Kidney epithelial cell (primary cell): ENCODE data around the gene GJA4. TPM values are rescaled to one million over a fixed set of nuclear protein-coding genes. Genes with fewer than 3 reads are reported as not detected.

Experiments used
- DNase-seq: peaks from one replicate; pipeline ENCODE4 v3.0.0-alpha.2; 2010; ENCODE audit warnings: low read depth
- H3K27me3 ChIP-seq: 2 replicates; pipeline ENCODE4 v1.6.0; 2011; ENCODE audit warnings: low read length; ENCODE audit not compliant: control insufficient read depth, insufficient read depth
- H3K36me3 ChIP-seq: 2 replicates; pipeline ENCODE4 v1.5.1; 2011; ENCODE audit warnings: low read length; ENCODE audit not compliant: control insufficient read depth, insufficient read depth
- H3K4me3 ChIP-seq: 2 replicates; pipeline ENCODE4 v1.5.1; 2011; ENCODE audit warnings: low read depth, mild to moderate bottlenecking, control low read depth, low read length
- CTCF ChIP-seq: IDR thresholded peaks from 2 replicates; pipeline ENCODE4 v1.5.1; 2011; ENCODE audit warnings: mild to moderate bottlenecking, moderate library complexity, low read length, control low read depth, inconsistent platforms; ENCODE audit not compliant: insufficient read depth, poor library complexity, severe bottlenecking
- total RNA-seq: library from RNA; depleted of rRNA; stranded (reverse); fragments of >200 nt; gene quantifications from 2 replicates; pipeline ENCODE4 v1.2.3, GENCODE V29; 2015

Gene GJA4
- not detected in 2 replicates for total RNA-seq

- no peaks in the 10 kb centered on the region for H3K36me3 ChIP-seq
- TF ChIP-seq CTCF, result no peak
- DNase-seq, result no peak
- H3K27me3 ChIP-seq, result peaks cover 33% of the 10 kb centered on the region
- H3K4me3 ChIP-seq, result no peak within 1 kb of the TSS
Measured at GRCh38 chr1:34792868-34793727, at the start of gene GJA4. GJA4 (plus strand) TSS chr1:34792999; CDS start chr1:34794214, 1,215 bp downstream.

DNA sequence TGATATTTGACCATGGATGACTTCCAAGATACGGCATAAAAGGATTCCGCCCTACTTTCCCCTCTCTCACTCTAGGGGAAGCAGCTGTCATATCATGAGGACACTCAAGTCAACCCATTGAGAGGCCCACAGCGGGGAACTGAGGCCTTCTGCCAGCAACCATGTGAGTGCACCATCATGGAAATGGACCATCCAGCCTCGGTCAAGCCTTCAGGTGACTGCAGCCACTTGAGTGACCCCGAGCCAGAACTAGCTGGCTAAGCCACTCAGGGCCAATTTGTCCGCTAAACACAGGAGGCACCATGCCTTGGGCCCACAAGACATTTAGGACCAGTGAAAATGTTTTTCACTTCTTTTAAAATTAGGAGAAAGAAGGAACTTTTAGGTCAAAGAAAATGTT, 49.0 kb upstream of the GJA4 start:
- no peaks in the 10 kb centered on the region for H3K27me3 ChIP-seq

GRCh38 chr1:34744851-34745250, 47.9 kb upstream of the GJA4 start:
- H3K36me3 ChIP-seq, result no peaks in the 10 kb centered on the region
- no peak overlapping the region for H3K4me3 ChIP-seq
- DNase-seq, result no peak
- no peaks in the 10 kb centered on the region for H3K27me3 ChIP-seq
- TF ChIP-seq CTCF, result no peak

More for the DNA sequence above, 49.0 kb upstream of the GJA4 start:
- Histone ChIP-seq H3K36me3 (no peaks in the 10 kb centered on the region), H3K4me3 (no peak overlapping the region)
- TF ChIP-seq CTCF, result no peak
- DNase-seq, result no peak

DNA sequence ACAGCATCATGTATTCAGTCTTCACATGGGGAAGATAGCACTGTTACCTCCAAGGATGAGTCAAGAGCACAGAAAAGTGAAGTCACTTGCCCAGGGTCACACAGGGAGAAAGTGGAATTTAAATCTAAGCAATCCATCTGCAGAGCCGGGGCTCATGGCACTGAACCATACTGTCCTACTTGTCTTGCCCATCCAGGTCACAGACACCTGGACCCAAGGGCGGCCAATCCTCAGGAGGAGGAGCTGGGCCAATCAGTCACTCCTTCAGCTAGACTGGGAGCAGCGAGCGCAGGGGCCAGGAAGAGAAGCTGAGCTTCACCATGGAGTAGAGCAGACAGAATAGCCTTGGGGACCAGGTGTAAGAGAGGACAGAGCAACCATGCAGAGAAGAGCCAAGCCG, 47.1 kb upstream of the GJA4 start:
- Histone ChIP-seq H3K27me3 (no peaks in the 10 kb centered on the region), H3K36me3 (no peaks in the 10 kb centered on the region), H3K4me3 (no peak overlapping the region)
- TF ChIP-seq CTCF, result no peak
- no peak for DNase-seq

DNA sequence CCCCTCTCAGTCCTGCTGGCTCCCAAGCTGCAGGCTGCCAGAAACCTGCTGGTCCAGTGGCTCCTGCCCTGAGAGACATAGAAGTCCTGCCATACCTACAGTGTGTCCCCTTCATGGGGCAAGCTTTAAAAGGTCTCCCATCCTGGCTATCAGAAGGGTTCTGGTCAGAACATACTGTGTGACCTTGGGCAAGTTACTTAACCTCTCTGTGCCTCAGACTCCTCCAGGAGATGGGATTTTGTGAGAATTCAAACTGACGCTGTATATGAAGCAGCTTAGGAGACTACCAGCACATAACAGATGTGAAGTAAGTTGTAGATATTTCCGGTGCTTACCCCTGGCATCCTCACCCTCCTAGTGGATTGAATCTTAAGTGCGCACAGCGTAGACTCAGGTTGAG, 46.7 kb upstream of the GJA4 start:
- DNase-seq, result no peak
- TF ChIP-seq CTCF, result no peak
- no peaks in the 10 kb centered on the region for H3K27me3 ChIP-seq
- H3K36me3 ChIP-seq, result no peaks in the 10 kb centered on the region
- no peak overlapping the region for H3K4me3 ChIP-seq
